Heart left ventricle (tissue), 13 donors: Measurements from ENCODE around the gene MEN1.

Experiments
- CTCF ChIP-seq, 12 donors: fragments of 200-600 bp; sonication (generic) in 4 of 12; IDR thresholded peaks; one replicate each; pipeline versions ENCODE4 v1.5.0 to v1.8.0; 2018 to 2022; ENCODE audit warnings: antibody characterized with exemption in 12 of 12, mild to moderate bottlenecking in 5 of 12
- POLR2A ChIP-seq, 2 donors: fragments of 450-650 bp; IDR thresholded peaks; one replicate each; pipeline ENCODE4 v1.6.1; 2017; ENCODE audit warnings: antibody characterized with exemption in 2 of 2, mild to moderate bottlenecking in 2 of 2, moderate library complexity in 2 of 2
- donor health status: ischemic (EF 13 %, LVEDD 7.1; RV severe dilation, severe dysfunction).
- donor health status: DM: no; HTN: yes; CAD: no.
- donor health status: DM: no; HTN: no; CAD: no.
- donor health status: ischemic (EF 25% LVEDD 6.9; RV normal size, moderate dysfunction).
- donor health status: ischemic (EF 25% LVEDD 5.7; RV mildly dilated, moderate dysfunction).
- donor health status: ischemic (EF 35%, LVEDD 5.7; RV mildly dilated, moderate dysfunction).
- donor health status: nonischemic (EF 11% LVEDD 7.7; RV severe dilation, severe dysfunction).
- donor health status: DM: yes; HTN: yes; CAD: no.
- donor health status: PGD.
- donor health status: ischemic (EF 29% LVEDD 5.4; RV normal size, mild dysfunction).
- donor health status: nonischemic (EF 23%, LVEDD 6.1; RV moderate dilation, normal function).

- no peak for TF ChIP-seq CTCF (IDR thresholded peaks at IDR 0.05)
- no peak for TF ChIP-seq POLR2A (IDR thresholded peaks at IDR 0.05)
Measured at GRCh38 chr11:64859542-64860414, 49.4 kb upstream of the MEN1 start.
